Measurements from ENCODE around the gene CRYGN. TPM values are rescaled to one million over a fixed set of nuclear protein-coding genes. Genes with fewer than 3 reads are reported as not detected.

Gene CRYGN
- total and polyA plus RNA-seq, 2 experiments from 2014 or later: not detected

GRCh38 chr7:151384776-151385625, 54.9 kb downstream of the CRYGN start:
- Histone ChIP-seq H3K9ac (no peak overlapping the region), H4K20me1 (ENCODE audit: insufficient read depth) (no peaks in the 10 kb centered on the region), H3K4me3 (no peak overlapping the region), H3K4me1 (ENCODE audit: insufficient read depth) (no peaks in the 10 kb centered on the region), H3K27me3 (replicated peaks; ENCODE audit: insufficient read depth) (peaks cover 28% of the 10 kb centered on the region), H3K4me2 (ENCODE audit: unreplicated experiment) (no peak overlapping the region), H3F3A (ENCODE audit: insufficient read depth) (no peaks in the 10 kb centered on the region), H3K27ac (no peak overlapping the region), H3K9me3 (ENCODE audit: low read depth) (no peaks in the 10 kb centered on the region), H3K9me2 (ENCODE audit: insufficient read depth) (no peaks in the 10 kb centered on the region), H2AFZ (no peak overlapping the region), H3K36me3 (ENCODE audit: low read depth) (no peaks in the 10 kb centered on the region), H3K79me2 (ENCODE audit: insufficient read depth) (no peaks in the 10 kb centered on the region)
- no peak for DNase-seq
- WGBS, 2 experiments (ENCODE audit: low coverage in 1 of 2, low lambda C conversion rate in 2 of 2, missing lambda C conversion rate in 2 of 2): 71 to 73% methylated on average over 25 to 26 of the region's 26 CpGs
- in situ Hi-C loops (cut with MboI): no loop called here
- TF ChIP-seq EZH2phosphoT487 (IDR thresholded peaks at IDR 0.05; ENCODE audit: insufficient read depth, low read depth) (no peak), EZH2 (IDR thresholded peaks at IDR 0.05; ENCODE audit: insufficient read depth, poor library complexity, severe bottlenecking) (no peak)

- Histone ChIP-seq H3F3A (ENCODE audit: insufficient read depth) (no peaks in the 10 kb centered on the region), H3K9me3 (ENCODE audit: low read depth) (no peaks in the 10 kb centered on the region), H3K4me2 (ENCODE audit: unreplicated experiment) (no peak overlapping the region), H3K9me2 (ENCODE audit: insufficient read depth) (no peaks in the 10 kb centered on the region), H3K4me1 (ENCODE audit: insufficient read depth) (no peaks in the 10 kb centered on the region), H3K79me2 (ENCODE audit: insufficient read depth) (no peaks in the 10 kb centered on the region), H3K27me3 (replicated peaks; ENCODE audit: insufficient read depth) (peaks cover 28% of the 10 kb centered on the region), H3K27ac (no peak overlapping the region), H3K36me3 (ENCODE audit: low read depth) (no peaks in the 10 kb centered on the region), H2AFZ (no peak overlapping the region), H3K9ac (no peak overlapping the region), H4K20me1 (ENCODE audit: insufficient read depth) (no peaks in the 10 kb centered on the region), H3K4me3 (no peak overlapping the region)
- WGBS, 2 experiments (ENCODE audit: low coverage in 1 of 2, low lambda C conversion rate in 2 of 2, missing lambda C conversion rate in 2 of 2): 69 to 70% methylated on average over 6 of the region's 6 CpGs
- TF ChIP-seq EZH2 (IDR thresholded peaks at IDR 0.05; ENCODE audit: insufficient read depth, poor library complexity, severe bottlenecking) (no peak), EZH2phosphoT487 (IDR thresholded peaks at IDR 0.05; ENCODE audit: insufficient read depth, low read depth) (no peak)
- in situ Hi-C loops (cut with MboI): no loop called here
- no peak for DNase-seq
Observed at GRCh38 chr7:151384352-151384697, 55.6 kb downstream of the CRYGN start.

GRCh38 chr7:151383638-151384351, 56.1 kb downstream of the CRYGN start:
- no peaks in the 10 kb centered on the region for H3K79me2 ChIP-seq (ENCODE audit: insufficient read depth)
- H3K9ac ChIP-seq: no peak overlapping the region
- H3K27me3 ChIP-seq (replicated peaks; ENCODE audit: insufficient read depth): peaks cover 28% of the 10 kb centered on the region
- no peak overlapping the region for H3K4me3 ChIP-seq
- H3K9me3 ChIP-seq (ENCODE audit: low read depth): no peaks in the 10 kb centered on the region
- no peak overlapping the region for H3K27ac ChIP-seq
- H3F3A ChIP-seq (ENCODE audit: insufficient read depth): no peaks in the 10 kb centered on the region
- H3K4me2 ChIP-seq (ENCODE audit: unreplicated experiment): no peak overlapping the region
- in situ Hi-C loops (cut with MboI): no loop called here
- H4K20me1 ChIP-seq (ENCODE audit: insufficient read depth): no peaks in the 10 kb centered on the region
- TF ChIP-seq EZH2 (IDR thresholded peaks at IDR 0.05; ENCODE audit: insufficient read depth, poor library complexity, severe bottlenecking) (no peak), EZH2phosphoT487 (IDR thresholded peaks at IDR 0.05; ENCODE audit: insufficient read depth, low read depth) (no peak)
- H3K9me2 ChIP-seq (ENCODE audit: insufficient read depth): no peaks in the 10 kb centered on the region
- no peaks in the 10 kb centered on the region for H3K36me3 ChIP-seq (ENCODE audit: low read depth)
- no peak overlapping the region for H2AFZ ChIP-seq
- 64 to 67% methylated on average over 15 of the region's 15 CpGs for WGBS, 2 experiments (ENCODE audit: low coverage in 1 of 2, low lambda C conversion rate in 2 of 2, missing lambda C conversion rate in 2 of 2)
- no peak for DNase-seq
- no peaks in the 10 kb centered on the region for H3K4me1 ChIP-seq (ENCODE audit: insufficient read depth)

GRCh38 chr7:151382079-151382885, 57.7 kb downstream of the CRYGN start:
- Histone ChIP-seq H3K36me3 (ENCODE audit: low read depth) (no peaks in the 10 kb centered on the region), H4K20me1 (ENCODE audit: insufficient read depth) (no peaks in the 10 kb centered on the region), H3K4me1 (ENCODE audit: insufficient read depth) (no peaks in the 10 kb centered on the region), H3K27ac (no peak overlapping the region), H3K4me2 (ENCODE audit: unreplicated experiment) (no peak overlapping the region), H3K9ac (no peak overlapping the region), H3K27me3 (replicated peaks; ENCODE audit: insufficient read depth) (peaks cover 28% of the 10 kb centered on the region), H3K9me3 (ENCODE audit: low read depth) (no peaks in the 10 kb centered on the region), H3F3A (ENCODE audit: insufficient read depth) (no peaks in the 10 kb centered on the region), H2AFZ (no peak overlapping the region), H3K4me3 (no peak overlapping the region), H3K79me2 (ENCODE audit: insufficient read depth) (no peaks in the 10 kb centered on the region), H3K9me2 (ENCODE audit: insufficient read depth) (no peaks in the 10 kb centered on the region)
- WGBS, 2 experiments (ENCODE audit: low coverage in 1 of 2, low lambda C conversion rate in 2 of 2, missing lambda C conversion rate in 2 of 2): 27 to 30% methylated on average over 36 to 37 of the region's 37 CpGs
- in situ Hi-C loops (cut with MboI): no loop called here
- TF ChIP-seq EZH2 (IDR thresholded peaks at IDR 0.05; ENCODE audit: insufficient read depth, poor library complexity, severe bottlenecking) (peak; percentile 87), EZH2phosphoT487 (IDR thresholded peaks at IDR 0.05; ENCODE audit: insufficient read depth, low read depth) (no peak)
- DNase-seq: no peak

All from GM23248 (cell line).